Measurements from ENCODE around the gene ZNF213.
"Not testable (repeated sequence)": the region's sequence is repeated elsewhere in the genome, so short reads cannot be mapped to it uniquely, and the experiment has no call there.

Gene ZNF213

DNA sequence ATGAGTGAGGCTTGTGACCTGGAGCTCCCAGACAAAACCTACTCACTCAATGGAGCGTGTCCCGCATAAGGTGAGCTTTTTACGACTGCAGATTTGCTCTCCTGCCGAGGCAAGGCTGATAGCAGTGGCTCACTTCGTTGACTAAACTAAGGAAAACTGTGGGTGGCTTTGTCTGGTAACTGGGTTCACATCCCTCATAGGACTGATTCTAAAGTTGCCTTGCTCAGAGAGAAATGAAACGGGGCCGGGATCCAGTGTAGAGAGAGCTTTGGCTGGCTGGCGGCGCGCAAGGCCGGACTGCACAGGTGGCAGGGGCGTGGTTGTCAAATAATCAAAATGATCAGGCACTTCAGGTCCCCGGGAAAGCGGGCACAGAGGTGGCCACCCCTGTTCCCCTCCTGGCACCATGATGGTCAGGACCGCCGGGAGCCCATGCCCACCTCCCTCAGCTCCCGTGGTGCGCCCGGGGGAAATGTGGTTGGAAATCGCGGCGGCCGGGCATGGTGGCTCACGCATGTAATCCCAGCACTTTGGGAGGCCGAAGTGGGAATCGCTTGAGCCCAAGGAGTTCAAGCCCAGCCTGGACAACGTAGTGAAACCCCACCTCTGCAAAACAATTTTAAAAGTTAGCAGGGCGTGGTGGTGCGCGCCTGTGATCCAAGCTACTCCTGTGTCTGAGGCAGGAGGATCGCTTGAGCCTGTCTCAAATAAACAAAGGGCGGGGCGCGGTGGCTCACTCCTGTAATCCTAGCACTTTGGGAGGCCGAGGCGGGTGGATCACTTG, 26.6 kb downstream of the ZNF213 start:
- no peak for ATAC-seq
- Mint-ChIP-seq H3K4me1 (peaks cover 52% of the 10 kb centered on the region), H3K9me3 (no peaks in the 10 kb centered on the region), H3K4me3 (no peak overlapping the region), H3K27me3 (peaks cover 14% of the 10 kb centered on the region), H3K27ac (no peak overlapping the region)
- no peak for DNase-seq

GRCh38 chr16:3164121-3164991, 29.5 kb downstream of the ZNF213 start:
- Mint-ChIP-seq H3K27me3 (peaks cover 4% of the 10 kb centered on the region), H3K9me3 (no peaks in the 10 kb centered on the region), H3K27ac (peak overlapping the region in 1 of 2 donors; percentile 67), H3K4me3 (no peak overlapping the region), H3K4me1 (peaks cover 30% of the 10 kb centered on the region)
- ATAC-seq (no peak), DNase-seq (no peak)

- no peaks in the 10 kb centered on the region for H3K9me3 Mint-ChIP-seq
- peak overlapping the region; percentile 70 to 95 for H3K27ac Mint-ChIP-seq
- H3K27me3 Mint-ChIP-seq, result peaks cover 13% of the 10 kb centered on the region
- peak overlapping the region; percentile 57 to 75 for H3K4me3 Mint-ChIP-seq
- H3K4me1 Mint-ChIP-seq, result peaks cover 25% of the 10 kb centered on the region
- no peak for DNase-seq
- no peak for ATAC-seq
Measured at GRCh38 chr16:3165111-3165822, 30.4 kb downstream of the ZNF213 start.

GRCh38 chr16:3166505-3166886, 31.7 kb downstream of the ZNF213 start:
- H3K9me3 Mint-ChIP-seq, result no peaks in the 10 kb centered on the region
- no peak overlapping the region for H3K27ac Mint-ChIP-seq
- H3K4me3 Mint-ChIP-seq, result no peak overlapping the region
- H3K27me3 Mint-ChIP-seq, result peaks cover 25% of the 10 kb centered on the region
- peaks cover 36% of the 10 kb centered on the region for H3K4me1 Mint-ChIP-seq
- no peak for ATAC-seq
- DNase-seq, result no peak

DNA sequence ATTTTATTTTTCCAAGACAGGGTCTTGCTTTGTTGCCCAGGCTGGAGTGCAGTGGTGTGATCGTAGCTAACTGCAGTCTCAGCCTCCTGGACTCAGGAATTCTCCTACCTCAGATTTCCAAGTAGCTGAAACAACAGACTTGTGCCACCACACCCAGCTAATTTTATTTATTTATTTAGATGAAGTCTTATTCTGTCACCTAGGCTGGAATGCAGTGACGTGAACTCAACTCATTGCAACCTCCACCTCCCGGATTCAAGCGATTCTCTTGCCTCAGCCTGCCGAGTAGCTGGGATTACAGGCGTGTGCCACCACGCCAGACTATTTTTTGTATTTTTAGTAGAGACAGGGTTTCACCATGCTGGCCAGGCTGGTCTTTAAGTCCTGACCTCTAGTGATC, 33.9 kb downstream of the ZNF213 start:
- not testable (repeated sequence) for H3K27ac Mint-ChIP-seq, H3K9me3 Mint-ChIP-seq, H3K4me3 Mint-ChIP-seq, ATAC-seq, DNase-seq
- peaks cover 47% of the 10 kb centered on the region for H3K4me1 Mint-ChIP-seq
- peaks cover 39% of the 10 kb centered on the region for H3K27me3 Mint-ChIP-seq

GRCh38 chr16:3170440-3171180, 35.8 kb downstream of the ZNF213 start:
- H3K27ac Mint-ChIP-seq, result peak overlapping the region; percentile 72 to 92
- H3K4me1 Mint-ChIP-seq, result peaks cover 53% of the 10 kb centered on the region
- DNase-seq (peak; percentile 52 to 69), ATAC-seq (peak; percentile 52)
- H3K4me3 Mint-ChIP-seq, result peak overlapping the region; percentile 81 to 92
- H3K9me3 Mint-ChIP-seq, result no peaks in the 10 kb centered on the region
- peaks cover 58% of the 10 kb centered on the region for H3K27me3 Mint-ChIP-seq

GRCh38 chr16:3171181-3171854, 36.5 kb downstream of the ZNF213 start:
- H3K27ac Mint-ChIP-seq, result peak overlapping the region; percentile 92 to 95
- ATAC-seq (peak; percentile 80), DNase-seq (peak; percentile 80 to 86)
- peak overlapping the region; percentile 81 to 92 for H3K4me3 Mint-ChIP-seq
- H3K27me3 Mint-ChIP-seq, result peaks cover 65% of the 10 kb centered on the region
- no peaks in the 10 kb centered on the region for H3K9me3 Mint-ChIP-seq
- peaks cover 54% of the 10 kb centered on the region for H3K4me1 Mint-ChIP-seq

DNA sequence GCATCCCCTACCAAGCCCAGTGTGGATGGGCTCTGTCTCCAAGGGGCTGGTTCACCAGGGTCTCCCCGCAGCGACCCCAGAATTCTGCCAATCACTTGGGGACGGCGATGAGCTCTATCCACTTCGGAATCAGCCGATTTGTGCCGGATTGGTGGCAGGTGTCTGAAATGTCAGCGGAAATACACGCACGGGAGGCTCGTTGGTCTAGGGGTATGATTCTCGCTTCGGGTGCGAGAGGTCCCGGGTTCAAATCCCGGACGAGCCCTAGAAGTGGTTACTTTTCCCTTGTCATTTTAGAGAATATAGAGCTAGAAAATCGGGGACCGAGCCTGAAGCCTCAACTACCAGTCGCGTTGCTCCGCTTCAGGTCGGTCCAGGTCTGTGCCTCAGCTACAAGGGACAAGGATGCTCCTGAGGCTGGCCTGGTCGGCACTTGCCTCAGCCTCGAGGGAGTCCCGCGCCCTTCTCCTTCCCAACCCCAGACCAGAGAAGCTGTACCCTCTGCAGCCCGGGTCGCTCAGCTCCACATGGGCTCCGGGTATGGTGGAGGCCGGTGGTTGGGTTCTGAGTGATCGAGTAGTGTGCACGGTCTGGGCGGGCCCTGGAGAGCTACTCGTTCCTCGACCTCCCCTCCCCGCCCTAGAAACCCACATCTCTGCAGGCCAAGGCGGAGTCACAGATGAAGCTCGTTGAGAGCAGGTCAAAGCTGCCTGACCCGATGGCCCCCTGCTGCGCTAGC, 37.2 kb downstream of the ZNF213 start:
- Mint-ChIP-seq H3K27me3 (peaks cover 72% of the 10 kb centered on the region), H3K9me3 (no peaks in the 10 kb centered on the region), H3K27ac (peak overlapping the region; percentile 84 to 95), H3K4me1 (peaks cover 54% of the 10 kb centered on the region), H3K4me3 (peak overlapping the region; percentile 81 to 92)
- peak; percentile 58 for ATAC-seq
- DNase-seq, result peak in 1 of 2 donors; percentile 82

- Mint-ChIP-seq H3K27me3 (peaks cover 83% of the 10 kb centered on the region), H3K4me1 (peaks cover 54% of the 10 kb centered on the region), H3K9me3 (no peaks in the 10 kb centered on the region), H3K27ac (peak overlapping the region; percentile 27 to 75), H3K4me3 (peak overlapping the region; percentile 90 to 95)
- ATAC-seq (peak; percentile 3), DNase-seq (peak; percentile 43 to 65)
Measured at GRCh38 chr16:3173892-3174617, 39.2 kb downstream of the ZNF213 start.

DNA sequence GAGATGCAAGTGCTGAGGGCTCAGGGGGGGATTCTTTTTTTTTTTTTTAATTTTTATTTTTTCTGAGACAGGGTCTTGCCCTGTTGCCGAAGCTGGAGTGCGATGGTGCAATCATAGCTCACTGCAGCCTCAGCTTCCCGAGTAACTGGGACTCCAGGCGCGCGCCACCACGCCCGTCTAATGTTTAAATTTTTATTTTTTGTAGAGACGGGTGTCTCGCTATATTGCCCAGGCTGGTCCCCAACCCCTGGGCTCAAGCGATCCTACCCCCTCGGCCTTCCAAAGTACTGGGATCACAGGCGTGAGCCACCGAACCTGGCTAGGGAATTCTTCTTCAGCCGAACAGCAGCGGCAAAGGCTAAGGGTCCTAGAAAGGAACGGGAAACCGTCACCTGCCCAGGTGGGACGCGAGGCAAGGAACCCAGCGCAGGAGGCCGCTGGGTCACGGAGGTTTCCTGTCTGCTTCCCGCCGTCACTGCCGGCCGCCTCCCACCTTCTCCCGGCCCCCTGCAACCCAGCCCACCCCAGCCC, 39.9 kb downstream of the ZNF213 start:
- ATAC-seq, result no peak
- Mint-ChIP-seq H3K4me1 (peaks cover 54% of the 10 kb centered on the region), H3K27me3 (peaks cover 83% of the 10 kb centered on the region), H3K9me3 (no peaks in the 10 kb centered on the region), H3K4me3 (peak overlapping the region; percentile 90 to 95), H3K27ac (peak overlapping the region in 1 of 2 donors; percentile 75)
- no peak for DNase-seq

DNA sequence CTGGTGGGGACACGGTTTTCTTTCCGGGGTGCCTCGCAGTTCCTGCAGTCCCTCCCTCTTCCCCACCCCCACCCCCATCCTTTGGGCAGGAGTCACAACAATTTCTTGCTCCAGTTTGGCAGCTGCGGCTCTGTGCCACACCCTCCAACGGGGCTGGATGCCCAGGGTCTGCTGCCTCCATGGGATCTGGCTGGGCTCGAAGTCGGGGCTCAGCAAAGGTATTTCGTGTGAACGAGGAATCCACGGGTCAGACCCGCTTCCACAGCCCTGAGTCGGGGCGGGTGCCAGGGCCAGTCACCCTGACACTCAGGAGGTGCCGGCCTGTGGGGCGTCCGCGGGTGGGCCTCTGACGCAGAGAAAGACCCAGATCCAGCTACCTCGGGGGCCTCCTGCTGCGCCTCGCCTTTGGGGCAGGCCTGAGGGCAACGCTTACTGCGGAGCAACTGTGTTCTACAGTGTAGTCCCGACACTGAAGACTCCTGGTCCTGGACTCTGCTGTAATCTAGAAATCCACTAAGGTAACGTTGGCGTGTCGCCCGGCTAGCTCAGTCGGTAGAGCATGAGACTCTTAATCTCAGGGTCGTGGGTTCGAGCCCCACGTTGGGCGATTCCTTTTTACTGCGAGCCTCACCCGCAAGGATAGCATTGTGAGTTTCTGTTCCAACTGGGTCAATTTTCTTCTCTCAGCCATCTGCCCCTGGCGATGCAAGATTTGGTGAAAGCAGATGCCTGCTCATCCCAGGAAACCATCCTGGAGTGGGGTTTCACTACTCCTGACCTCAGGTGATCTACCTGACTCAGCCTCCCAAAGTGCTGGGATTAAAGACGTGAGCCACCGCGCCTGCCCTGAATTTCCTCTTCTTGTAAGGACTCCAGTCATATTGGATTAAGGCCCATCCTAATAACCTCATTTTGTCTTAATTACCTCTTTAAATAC, 40.6 kb downstream of the ZNF213 start:
- H3K9me3 Mint-ChIP-seq, result no peaks in the 10 kb centered on the region
- peak overlapping the region in 1 of 2 donors; percentile 88 for H3K27ac Mint-ChIP-seq
- peaks cover 83% of the 10 kb centered on the region for H3K27me3 Mint-ChIP-seq
- DNase-seq (peak; percentile 45 to 77), ATAC-seq (peak; percentile 13)
- peak overlapping the region; percentile 43 to 61 for H3K4me3 Mint-ChIP-seq
- H3K4me1 Mint-ChIP-seq, result peaks cover 49% of the 10 kb centered on the region

DNA sequence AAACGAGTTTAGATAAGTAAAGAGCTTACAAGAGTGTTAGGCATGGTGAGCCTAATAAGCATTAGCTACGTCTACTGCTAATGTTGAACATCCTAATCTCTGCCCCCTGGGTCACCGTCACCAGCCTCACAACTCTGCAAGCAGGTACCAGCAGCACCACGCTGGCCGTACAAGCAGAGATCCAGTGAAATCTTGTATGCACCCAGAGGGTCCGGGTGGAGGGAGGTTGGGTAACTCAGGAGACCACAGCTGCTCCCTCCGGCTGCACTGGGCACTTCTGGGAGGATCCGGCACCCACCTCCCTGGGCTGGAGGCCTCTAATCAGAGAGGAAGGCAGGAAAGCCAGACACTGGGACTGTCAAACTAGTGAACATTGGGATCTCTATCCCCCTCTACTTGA, 44.8 kb downstream of the ZNF213 start:
- ATAC-seq, result no peak
- H3K27ac Mint-ChIP-seq, result no peak overlapping the region
- no peak for DNase-seq
- peaks cover 91% of the 10 kb centered on the region for H3K27me3 Mint-ChIP-seq
- no peaks in the 10 kb centered on the region for H3K9me3 Mint-ChIP-seq
- peaks cover 36% of the 10 kb centered on the region for H3K4me1 Mint-ChIP-seq
- no peak overlapping the region for H3K4me3 Mint-ChIP-seq
